Tibial nerve (tissue), 4 donors: ENCODE results near the gene CPLANE2. TPM values are rescaled to one million over a fixed set of nuclear protein-coding genes. Genes with fewer than 3 reads are reported as not detected.

Experiments used
- DNase-seq, 2 donors: peaks; one replicate each; pipeline ENCODE4 v3.0.0-alpha.2; 2019; ENCODE audit warnings: low spot score in 2 of 2
- H3K27ac ChIP-seq, 4 donors: fragments of 200-600 bp; sonication (generic) in 3 of 4; one replicate each; pipeline ENCODE4 v1.5.1; 2017 to 2019; ENCODE audit warnings: mild to moderate bottlenecking in 1 of 4
- H3K27me3 ChIP-seq, 2 donors: fragments of 200-600 bp; sonication (generic) in 1 of 2; one replicate each; pipeline versions ENCODE4 v1.5.1 to v1.6.0; 2017 to 2019
- H3K36me3 ChIP-seq, 3 donors: fragments of 200-600 bp; sonication (generic); one replicate each; pipeline ENCODE4 v1.5.1; 2018 to 2019
- H3K4me1 ChIP-seq, 4 donors: fragments of 200-600 bp; sonication (generic) in 3 of 4; one replicate each; pipeline ENCODE4 v1.5.1; 2017 to 2019
- H3K4me3 ChIP-seq, 4 donors: fragments of 200-600 bp; sonication (generic) in 3 of 4; one replicate each; pipeline ENCODE4 v1.5.1; 2017 to 2019; ENCODE audit warnings: mild to moderate bottlenecking in 1 of 4, moderate library complexity in 1 of 4
- H3K9me3 ChIP-seq, 4 donors: fragments of 200-600 bp; sonication (generic) in 3 of 4; one replicate each; pipeline ENCODE4 v1.5.1; 2017 to 2019
- CTCF ChIP-seq, 5 experiments: fragments of 200-600 bp in 3 of 5; fragments of 450-650 bp in 2 of 5; sonication (generic) in 3 of 5; IDR thresholded peaks; one replicate each; pipeline ENCODE4 v1.5.1; 2016 to 2019; ENCODE audit warnings: antibody characterized with exemption in 5 of 5, mild to moderate bottlenecking in 3 of 5, moderate library complexity in 2 of 5
- EP300 ChIP-seq, 2 donors: sonication (generic); formaldehyde crosslinking; IDR thresholded peaks; one replicate each; pipeline ENCODE4 v1.6.1; 2017; ENCODE audit warnings: antibody characterized with exemption in 2 of 2, mild to moderate bottlenecking in 1 of 2
- POLR2A ChIP-seq, 2 donors: fragments of 450-650 bp; IDR thresholded peaks; one replicate each; pipeline ENCODE4 v1.6.1; 2017; ENCODE audit warnings: antibody characterized with exemption in 2 of 2, mild to moderate bottlenecking in 2 of 2, moderate library complexity in 2 of 2
- WGBS, 2 donors: methylation state at CpG; one replicate each; pipeline ENCODE4 v1.1.5; 2018; 5-methylcytosine and 5-hydroxymethylcytosine counted together
- total RNA-seq, 4 donors: library from RNA; depleted of rRNA; stranded (reverse); fragments of >200 nt; gene quantifications; one replicate each; pipeline ENCODE4 v1.1.0, GENCODE V29; 2016

Gene CPLANE2
- total RNA-seq, 4 donors from 2014 or later: 3.6 to 14.4 (median 9.6) TPM

- H3K4me1 ChIP-seq: peaks cover 0 to 82% (median 18%) of the 10 kb centered on the region in 4 donors
- H3K27ac ChIP-seq: peak overlapping the region in 2 of 4 donors; percentile 21 to 30
- peaks cover 0 to 51% (median 6%) of the 10 kb centered on the region in 3 donors for H3K36me3 ChIP-seq
- H3K4me3 ChIP-seq: no peak overlapping the region
- WGBS, 2 donors: 81 to 83% methylated on average over 4 of the region's 4 CpGs
- H3K27me3 ChIP-seq: no peaks in the 10 kb centered on the region
- DNase-seq: no peak
- H3K9me3 ChIP-seq: no peaks in the 10 kb centered on the region
- TF ChIP-seq EP300 (IDR thresholded peaks at IDR 0.05) (no peak), CTCF (IDR thresholded peaks at IDR 0.05) (no peak), POLR2A (IDR thresholded peaks at IDR 0.05) (no peak)
Observed at GRCh38 chr1:16254263-16254928, 17.4 kb upstream of the CPLANE2 start.

GRCh38 chr1:16253332-16253922 is 16.4 kb upstream of the CPLANE2 start:
- Histone ChIP-seq H3K27me3 (no peaks in the 10 kb centered on the region), H3K4me3 (no peak overlapping the region), H3K27ac (peak overlapping the region in 2 of 4 donors; percentile 21 to 38), H3K36me3 (peaks cover 0 to 51% (median 6%) of the 10 kb centered on the region in 3 donors), H3K4me1 (peaks cover 0 to 83% (median 27%) of the 10 kb centered on the region in 4 donors), H3K9me3 (no peaks in the 10 kb centered on the region)
- WGBS, 2 donors: 77 to 87% methylated on average over 5 of the region's 5 CpGs
- TF ChIP-seq POLR2A (IDR thresholded peaks at IDR 0.05) (no peak), CTCF (IDR thresholded peaks at IDR 0.05) (no peak), EP300 (IDR thresholded peaks at IDR 0.05) (no peak)
- no peak for DNase-seq

GRCh38 chr1:16252912-16253311 is 15.9 kb upstream of the CPLANE2 start:
- WGBS, 2 donors: 89 to 97% methylated on average over 2 of the region's 2 CpGs
- peaks cover 0 to 88% (median 33%) of the 10 kb centered on the region in 4 donors for H3K4me1 ChIP-seq
- no peak for DNase-seq
- H3K27me3 ChIP-seq: no peaks in the 10 kb centered on the region
- TF ChIP-seq EP300 (IDR thresholded peaks at IDR 0.05) (no peak), CTCF (IDR thresholded peaks at IDR 0.05) (no peak), POLR2A (IDR thresholded peaks at IDR 0.05) (no peak)
- H3K36me3 ChIP-seq: peaks cover 0 to 51% (median 6%) of the 10 kb centered on the region in 3 donors
- no peak overlapping the region for H3K4me3 ChIP-seq
- no peaks in the 10 kb centered on the region for H3K9me3 ChIP-seq
- peak overlapping the region in 2 of 4 donors; percentile 38 to 45 for H3K27ac ChIP-seq

- 83 to 91% methylated on average over 5 to 10 of the region's 10 CpGs for WGBS, 2 donors
- Histone ChIP-seq H3K4me1 (peaks cover 0 to 90% (median 37%) of the 10 kb centered on the region in 4 donors), H3K27me3 (no peaks in the 10 kb centered on the region), H3K36me3 (peaks cover 0 to 60% (median 6%) of the 10 kb centered on the region in 3 donors), H3K4me3 (no peak overlapping the region), H3K9me3 (no peaks in the 10 kb centered on the region), H3K27ac (peak overlapping the region; percentile 62 to 90 (median 78))
- no peak for DNase-seq
- no peak for TF ChIP-seq EP300 (IDR thresholded peaks at IDR 0.05)
- no peak for TF ChIP-seq POLR2A (IDR thresholded peaks at IDR 0.05)
- no peak for TF ChIP-seq CTCF (IDR thresholded peaks at IDR 0.05)
Observed at GRCh38 chr1:16251381-16251780, 14.4 kb upstream of the CPLANE2 start.
